C4-2B (cell line): ENCODE measurements around the gene SLC1A4.

Source experiments
- CTCF ChIP-seq: fragments of 450-650 bp; conservative IDR thresholded peaks from 2 replicates; pipeline ENCODE4 v1.5.1; 2017; ENCODE audit warnings: mild to moderate bottlenecking
- ZFX ChIP-seq: fragments of 450-650 bp; IDR thresholded peaks from 2 replicates; pipeline ENCODE4 v1.6.1; 2017

DNA sequence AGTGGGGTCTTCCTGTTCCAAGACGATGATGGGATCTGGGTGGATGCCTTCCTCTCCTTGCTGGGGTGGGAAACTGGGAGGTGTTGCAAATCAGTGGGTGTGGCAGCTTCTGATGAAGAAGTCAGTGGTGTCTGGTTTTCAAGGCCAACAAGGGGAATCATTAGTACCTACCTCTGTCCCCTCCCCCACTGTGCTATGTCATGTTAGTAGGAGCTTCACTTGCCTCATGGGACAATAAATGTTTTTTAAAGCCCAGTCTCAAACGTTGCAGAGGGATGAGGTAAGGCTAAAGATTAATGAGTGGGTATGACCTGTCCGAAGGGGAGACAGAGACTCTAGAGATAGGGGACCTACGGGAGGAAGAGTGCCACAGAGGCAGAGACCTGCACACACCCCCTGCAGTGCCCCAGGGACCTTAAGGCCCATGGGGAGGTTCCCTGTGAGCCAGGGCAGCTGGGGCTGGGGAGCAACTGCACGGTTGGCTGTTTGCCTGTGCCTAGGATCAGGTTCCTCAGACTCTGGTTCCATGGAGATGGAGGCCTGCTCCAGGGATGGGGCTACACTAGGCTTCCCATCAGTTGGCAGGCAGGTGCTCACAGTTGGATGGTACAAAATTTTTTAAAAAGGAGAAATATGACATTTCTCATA lies 37.8 kb upstream of the SLC1A4 start:
- TF ChIP-seq CTCF (no peak), ZFX (no peak)
